ENCODE measurements around the gene TBRG1.
A peak's percentile ranks its signal among the peaks of the same experiment; 100 is the strongest.

Gene TBRG1

GRCh38 chr11:124629961-124630360 is 7.3 kb downstream of the TBRG1 start:
- DNase-seq (ENCODE audit: low read depth in 2 of 2): no peak
- no peak for TF ChIP-seq CTCF (IDR thresholded peaks at IDR 0.05; ENCODE audit: low read depth, low read length)
- no peak overlapping the region for H3K4me3 ChIP-seq (replicated peaks in 1 of 2; ENCODE audit: low read depth in 2 of 2, low read length in 2 of 2)

GRCh38 chr11:124633355-124633754 is 10.7 kb downstream of the TBRG1 start:
- peak; percentile 38 for TF ChIP-seq CTCF (IDR thresholded peaks at IDR 0.05; ENCODE audit: low read depth, low read length)
- no peak overlapping the region for H3K4me3 ChIP-seq (replicated peaks in 1 of 2; ENCODE audit: low read depth in 2 of 2, low read length in 2 of 2)
- peak; percentile 19 to 23 for DNase-seq (ENCODE audit: low read depth in 2 of 2)

- H3K4me3 ChIP-seq (replicated peaks in 1 of 2; ENCODE audit: low read depth in 2 of 2, low read length in 2 of 2): no peak overlapping the region
- DNase-seq (ENCODE audit: low read depth in 2 of 2): no peak
- TF ChIP-seq CTCF (IDR thresholded peaks at IDR 0.05; ENCODE audit: low read depth, low read length): no peak
These were observed 13.3 kb downstream of the TBRG1 start for GRCh38 chr11:124635932-124636331.

- no peak for DNase-seq (ENCODE audit: low read depth in 2 of 2)
- no peak overlapping the region for H3K4me3 ChIP-seq (replicated peaks in 1 of 2; ENCODE audit: low read depth in 2 of 2, low read length in 2 of 2)
- no peak for TF ChIP-seq CTCF (IDR thresholded peaks at IDR 0.05; ENCODE audit: low read depth, low read length)
These were observed 15.8 kb downstream of the TBRG1 start for GRCh38 chr11:124638500-124638899.

- TF ChIP-seq CTCF (IDR thresholded peaks at IDR 0.05; ENCODE audit: low read depth, low read length): no peak
- no peak overlapping the region for H3K4me3 ChIP-seq (replicated peaks in 1 of 2; ENCODE audit: low read depth in 2 of 2, low read length in 2 of 2)
- no peak for DNase-seq (ENCODE audit: low read depth in 2 of 2)
These were observed 16.5 kb downstream of the TBRG1 start for GRCh38 chr11:124639186-124639585.

GRCh38 chr11:124640666-124641065 is 18.0 kb downstream of the TBRG1 start:
- no peak for TF ChIP-seq CTCF (IDR thresholded peaks at IDR 0.05; ENCODE audit: low read depth, low read length)
- H3K4me3 ChIP-seq (replicated peaks in 1 of 2; ENCODE audit: low read depth in 2 of 2, low read length in 2 of 2): no peak overlapping the region
- DNase-seq (ENCODE audit: low read depth in 2 of 2): peak in 1 of 2 donors; percentile 15

GRCh38 chr11:124642628-124643027 is 20.0 kb downstream of the TBRG1 start:
- no peak for TF ChIP-seq CTCF (IDR thresholded peaks at IDR 0.05; ENCODE audit: low read depth, low read length)
- no peak for DNase-seq (ENCODE audit: low read depth in 2 of 2)
- no peak overlapping the region for H3K4me3 ChIP-seq (replicated peaks in 1 of 2; ENCODE audit: low read depth in 2 of 2, low read length in 2 of 2)

Measured in cardiac fibroblast (primary cell).